ENCODE data around the gene CDX1. TPM values are rescaled to one million over a fixed set of nuclear protein-coding genes. Genes with fewer than 3 reads are reported as not detected.

The CDX1 gene
- total RNA-seq, 1 donor from 2014 or later = not detected

GRCh38 chr5:150142185-150142958 is 24.2 kb upstream of the CDX1 start:
- TF ChIP-seq CTCF (conservative IDR thresholded peaks at IDR 0.05; ENCODE audit: low read depth, low read length) = no peak
- no peak overlapping the region for H3K4me3 ChIP-seq (ENCODE audit: low read depth, low read length)
- no peak for DNase-seq (ENCODE audit: low read depth)

- TF ChIP-seq CTCF (conservative IDR thresholded peaks at IDR 0.05; ENCODE audit: low read depth, low read length) = no peak
- peak; percentile 52 for DNase-seq (ENCODE audit: low read depth)
- no peak overlapping the region for H3K4me3 ChIP-seq (ENCODE audit: low read depth, low read length)
Observed at GRCh38 chr5:150142959-150143349, 23.6 kb upstream of the CDX1 start.

- no peak for TF ChIP-seq CTCF (conservative IDR thresholded peaks at IDR 0.05; ENCODE audit: low read depth, low read length)
- DNase-seq (ENCODE audit: low read depth) = peak; percentile 30
- no peak overlapping the region for H3K4me3 ChIP-seq (ENCODE audit: low read depth, low read length)
Observed at GRCh38 chr5:150143350-150144245, 23.0 kb upstream of the CDX1 start.

GRCh38 chr5:150144246-150144801 is 22.3 kb upstream of the CDX1 start:
- DNase-seq (ENCODE audit: low read depth) = no peak
- H3K4me3 ChIP-seq (ENCODE audit: low read depth, low read length) = no peak overlapping the region
- TF ChIP-seq CTCF (conservative IDR thresholded peaks at IDR 0.05; ENCODE audit: low read depth, low read length) = no peak

- H3K4me3 ChIP-seq (ENCODE audit: low read depth, low read length) = no peak overlapping the region
- no peak for TF ChIP-seq CTCF (conservative IDR thresholded peaks at IDR 0.05; ENCODE audit: low read depth, low read length)
- no peak for DNase-seq (ENCODE audit: low read depth)
Observed at GRCh38 chr5:150144879-150145278, 21.7 kb upstream of the CDX1 start.

- H3K4me3 ChIP-seq (ENCODE audit: low read depth, low read length) = no peak overlapping the region
- DNase-seq (ENCODE audit: low read depth) = no peak
- TF ChIP-seq CTCF (conservative IDR thresholded peaks at IDR 0.05; ENCODE audit: low read depth, low read length) = no peak
Observed at GRCh38 chr5:150146235-150146634, 20.3 kb upstream of the CDX1 start.

Measured in epithelial cell of proximal tubule (primary cell).